ENCODE results near the gene AP3B1. TPM values are rescaled to one million over a fixed set of nuclear protein-coding genes. Genes with fewer than 3 reads are reported as not detected.

Gene AP3B1
- total and polyA plus RNA-seq, 2 donors (not counting 1 experiment from before 2014, with no cell fraction given): 50.5 to 66.9 TPM

GRCh38 chr5:78129597-78129996, 164.9 kb downstream of the AP3B1 start:
- no peaks in the 10 kb centered on the region for H3K79me2 ChIP-seq (ENCODE audit: control insufficient read depth, insufficient read depth, low read length)
- TF ChIP-seq CTCF (conservative IDR thresholded peaks at IDR 0.05 in 1 of 2, IDR thresholded peaks at IDR 0.05 in 1 of 2; ENCODE audit: low read depth in 1 of 2, low read length in 2 of 2) (no peak), EZH2 (IDR thresholded peaks at IDR 0.05; ENCODE audit: low read length, missing control alignments) (no peak)
- H3K4me2 ChIP-seq (ENCODE audit: extremely low read depth, insufficient read depth, low read length): no peak overlapping the region
- no peaks in the 10 kb centered on the region for H3K27me3 ChIP-seq (ENCODE audit: control insufficient read depth, insufficient read depth, low read length)
- no peaks in the 10 kb centered on the region for H3K4me1 ChIP-seq (ENCODE audit: control insufficient read depth, extremely low read depth, insufficient read depth, low read length)
- no peaks in the 10 kb centered on the region for H3K36me3 ChIP-seq (ENCODE audit: control insufficient read depth, insufficient read depth, low read length)
- DNase-seq (ENCODE audit: low read depth in 2 of 2): no peak
- no peaks in the 10 kb centered on the region for H3K9me3 ChIP-seq (ENCODE audit: control insufficient read depth, insufficient read depth, low read depth, low read length)
- no peaks in the 10 kb centered on the region for H4K20me1 ChIP-seq (ENCODE audit: control insufficient read depth, extremely low read depth, insufficient read depth, low read length)
- H3K27ac ChIP-seq (ENCODE audit: insufficient read depth, low read length): no peak overlapping the region
- H3K9ac ChIP-seq (ENCODE audit: insufficient read depth, low read length): no peak overlapping the region
- H3K4me3 ChIP-seq (replicated peaks in 1 of 4; ENCODE audit: control extremely low read depth in 1 of 4, insufficient read depth in 1 of 4, low read depth in 3 of 4, low read length in 4 of 4): no peak overlapping the region
- H2AFZ ChIP-seq (ENCODE audit: low read length): no peak overlapping the region

- TF ChIP-seq EZH2 (IDR thresholded peaks at IDR 0.05; ENCODE audit: low read length, missing control alignments) (no peak), CTCF (conservative IDR thresholded peaks at IDR 0.05 in 1 of 2, IDR thresholded peaks at IDR 0.05 in 1 of 2; ENCODE audit: low read depth in 1 of 2, low read length in 2 of 2) (peak in 1 of 2 donors; percentile 33)
- Histone ChIP-seq H3K27ac (ENCODE audit: insufficient read depth, low read length) (no peak overlapping the region), H3K9me3 (ENCODE audit: control insufficient read depth, insufficient read depth, low read depth, low read length) (no peaks in the 10 kb centered on the region), H3K9ac (ENCODE audit: insufficient read depth, low read length) (no peak overlapping the region), H2AFZ (ENCODE audit: low read length) (no peak overlapping the region), H4K20me1 (ENCODE audit: control insufficient read depth, extremely low read depth, insufficient read depth, low read length) (no peaks in the 10 kb centered on the region), H3K79me2 (ENCODE audit: control insufficient read depth, insufficient read depth, low read length) (no peaks in the 10 kb centered on the region), H3K4me3 (replicated peaks in 1 of 4; ENCODE audit: control extremely low read depth in 1 of 4, insufficient read depth in 1 of 4, low read depth in 3 of 4, low read length in 4 of 4) (no peak overlapping the region), H3K4me2 (ENCODE audit: extremely low read depth, insufficient read depth, low read length) (no peak overlapping the region), H3K36me3 (ENCODE audit: control insufficient read depth, insufficient read depth, low read length) (no peaks in the 10 kb centered on the region), H3K4me1 (ENCODE audit: control insufficient read depth, extremely low read depth, insufficient read depth, low read length) (no peaks in the 10 kb centered on the region), H3K27me3 (ENCODE audit: control insufficient read depth, insufficient read depth, low read length) (no peaks in the 10 kb centered on the region)
- DNase-seq (ENCODE audit: low read depth in 2 of 2): no peak
Measured at GRCh38 chr5:78127875-78128274, 166.6 kb downstream of the AP3B1 start.

- H3K4me2 ChIP-seq (ENCODE audit: extremely low read depth, insufficient read depth, low read length): no peak overlapping the region
- no peaks in the 10 kb centered on the region for H3K27me3 ChIP-seq (ENCODE audit: control insufficient read depth, insufficient read depth, low read length)
- no peaks in the 10 kb centered on the region for H3K36me3 ChIP-seq (ENCODE audit: control insufficient read depth, insufficient read depth, low read length)
- no peak for TF ChIP-seq EZH2 (IDR thresholded peaks at IDR 0.05; ENCODE audit: low read length, missing control alignments)
- TF ChIP-seq CTCF (conservative IDR thresholded peaks at IDR 0.05 in 1 of 2, IDR thresholded peaks at IDR 0.05 in 1 of 2; ENCODE audit: low read depth in 1 of 2, low read length in 2 of 2): no peak
- H3K4me3 ChIP-seq (replicated peaks in 1 of 4; ENCODE audit: control extremely low read depth in 1 of 4, insufficient read depth in 1 of 4, low read depth in 3 of 4, low read length in 4 of 4): no peak overlapping the region
- no peaks in the 10 kb centered on the region for H4K20me1 ChIP-seq (ENCODE audit: control insufficient read depth, extremely low read depth, insufficient read depth, low read length)
- no peaks in the 10 kb centered on the region for H3K4me1 ChIP-seq (ENCODE audit: control insufficient read depth, extremely low read depth, insufficient read depth, low read length)
- no peaks in the 10 kb centered on the region for H3K9me3 ChIP-seq (ENCODE audit: control insufficient read depth, insufficient read depth, low read depth, low read length)
- H3K27ac ChIP-seq (ENCODE audit: insufficient read depth, low read length): no peak overlapping the region
- no peaks in the 10 kb centered on the region for H3K79me2 ChIP-seq (ENCODE audit: control insufficient read depth, insufficient read depth, low read length)
- no peak for DNase-seq (ENCODE audit: low read depth in 2 of 2)
- H2AFZ ChIP-seq (ENCODE audit: low read length): no peak overlapping the region
- H3K9ac ChIP-seq (ENCODE audit: insufficient read depth, low read length): no peak overlapping the region
Measured at GRCh38 chr5:78126536-78126935, 168.0 kb downstream of the AP3B1 start.

Data from fibroblast of lung (primary cell).